WI38 (cell line): Measurements from ENCODE around the gene KANSL3.
"Not testable (repeated sequence)": the region's sequence is repeated elsewhere in the genome, so short reads cannot be mapped to it uniquely, and the experiment has no call there.

Source experiments
- H3K4me3 ChIP-seq: 2 replicates; pipeline ENCODE4 v1.5.1; 2011; ENCODE audit warnings: low read depth, mild to moderate bottlenecking, control low read depth, low read length
- CTCF ChIP-seq: IDR thresholded peaks from 2 replicates; pipeline ENCODE4 v1.5.1; 2012; ENCODE audit warnings: low read depth, mild to moderate bottlenecking, control low read depth, low read length

KANSL3 gene

GRCh38 chr2:96663829-96664228 is 25.7 kb upstream of the KANSL3 start:
- no peak overlapping the region for H3K4me3 ChIP-seq
- no peak for TF ChIP-seq CTCF

DNA sequence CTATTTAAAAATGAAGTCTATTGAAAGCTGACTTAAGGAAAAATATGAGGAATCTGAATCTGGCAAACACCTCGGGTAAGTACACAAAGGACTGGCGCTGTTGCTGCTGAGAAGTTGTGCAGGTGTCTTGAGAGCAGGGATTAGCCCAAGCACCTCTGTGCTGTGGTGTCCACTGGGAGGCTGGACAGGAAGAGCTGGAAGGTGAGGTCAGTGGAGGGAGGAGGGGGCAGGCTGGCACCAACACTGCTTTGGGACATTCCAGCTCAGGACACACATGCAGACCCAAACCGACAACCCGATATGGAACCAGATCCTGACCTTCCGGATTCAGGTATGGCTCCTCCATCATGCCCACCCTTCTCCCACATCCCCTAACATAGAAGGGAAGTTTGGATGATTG is 25.1 kb upstream of the KANSL3 start:
- H3K4me3 ChIP-seq = no peak overlapping the region
- no peak for TF ChIP-seq CTCF

GRCh38 chr2:96662360-96662759 is 24.2 kb upstream of the KANSL3 start:
- no peak overlapping the region for H3K4me3 ChIP-seq
- no peak for TF ChIP-seq CTCF

DNA sequence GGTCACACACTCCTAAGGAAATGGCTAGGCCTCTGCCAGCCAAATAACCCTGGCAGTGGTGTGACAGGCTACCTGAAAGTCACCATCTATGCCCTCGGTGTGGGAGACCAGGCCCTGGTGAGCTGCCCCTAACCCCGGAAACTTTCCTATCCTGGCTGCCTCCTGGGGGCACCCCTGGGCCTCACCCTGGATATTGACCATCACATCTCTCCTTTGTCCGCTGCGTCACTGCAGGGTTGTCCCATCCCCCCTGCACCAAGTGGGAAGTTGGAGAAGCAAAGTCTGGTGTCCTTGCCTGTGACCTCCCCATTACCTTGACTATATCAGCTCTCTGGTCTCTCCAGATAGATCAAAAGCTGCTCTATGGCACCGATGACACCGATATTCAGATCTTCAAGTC is 23.2 kb upstream of the KANSL3 start:
- TF ChIP-seq CTCF = no peak
- no peak overlapping the region for H3K4me3 ChIP-seq

DNA sequence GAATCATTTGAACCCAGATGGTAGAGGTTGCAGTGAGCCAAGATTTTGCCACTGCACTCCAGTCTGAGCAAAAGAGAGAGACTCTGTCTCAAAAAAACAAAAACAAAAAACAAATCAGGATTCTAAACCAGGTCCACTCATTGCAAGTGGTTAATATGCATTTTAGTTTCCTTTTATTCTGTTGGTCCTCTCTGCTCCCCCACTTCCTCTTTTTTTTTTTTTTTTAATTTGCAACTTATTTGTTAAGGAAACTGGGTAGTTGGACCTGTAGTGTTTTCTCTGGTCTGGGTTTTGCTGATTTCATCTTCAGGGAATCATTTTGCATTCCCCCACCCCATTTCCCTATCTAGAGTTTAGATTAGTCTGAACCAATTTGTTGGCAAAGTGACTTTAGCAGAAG is 18.4 kb upstream of the KANSL3 start:
- no peak overlapping the region for H3K4me3 ChIP-seq
- TF ChIP-seq CTCF = no peak

GRCh38 chr2:96655526-96655925 is 17.4 kb upstream of the KANSL3 start:
- no peak overlapping the region for H3K4me3 ChIP-seq
- TF ChIP-seq CTCF = no peak

DNA sequence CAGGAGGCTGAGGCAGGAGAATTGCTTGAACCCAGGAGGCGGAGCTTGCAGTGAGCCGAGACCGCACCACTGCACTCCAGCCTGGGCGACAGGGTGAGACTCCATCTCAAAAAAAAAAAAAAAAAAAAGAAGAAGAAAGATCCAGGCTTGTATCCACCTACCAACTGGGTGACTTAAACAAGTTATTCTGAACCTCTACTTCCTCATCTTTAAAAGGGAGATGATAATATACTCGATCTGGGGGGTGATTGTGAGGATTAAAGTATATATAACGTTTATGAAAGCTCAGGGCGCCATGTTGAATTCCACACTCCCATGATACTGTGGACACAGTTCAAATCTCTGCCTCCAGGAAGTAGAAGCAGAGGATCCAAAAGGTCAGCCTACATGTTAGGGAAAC is 16.7 kb upstream of the KANSL3 start:
- not testable (repeated sequence) for H3K4me3 ChIP-seq

- no peak for TF ChIP-seq CTCF
- H3K4me3 ChIP-seq = no peak overlapping the region
Measured at GRCh38 chr2:96651793-96652192, 13.7 kb upstream of the KANSL3 start.
